Liver (tissue), 9 donors: ENCODE measurements around the gene SHH. TPM values are rescaled to one million over a fixed set of nuclear protein-coding genes. Genes with fewer than 3 reads are reported as not detected.

Experiments
- DNase-seq: peaks from one replicate; pipeline ENCODE4 v3.0.0-alpha.2; 2017; ENCODE audit warnings: low spot score
- H3K27ac ChIP-seq, 2 donors: one replicate each; pipeline ENCODE4 v1.7.0; 2013; ENCODE audit warnings: inconsistent platforms in 2 of 2, low read length in 2 of 2, control low read depth in 1 of 2, low read depth in 1 of 2, mild to moderate bottlenecking in 1 of 2
- H3K27me3 ChIP-seq, 4 donors: one replicate each; pipeline versions ENCODE4 v1.6.1 to v1.7.0; 2013; ENCODE audit warnings: low read length in 3 of 4, inconsistent platforms in 1 of 4, mild to moderate bottlenecking in 1 of 4, moderate library complexity in 1 of 4; ENCODE audit not compliant: control insufficient read depth in 4 of 4, insufficient read depth in 4 of 4
- H3K36me3 ChIP-seq, 4 donors: one replicate each; pipeline versions ENCODE4 v1.6.1 to v1.7.0; 2013; ENCODE audit warnings: low read length in 3 of 4, mild to moderate bottlenecking in 3 of 4, low read depth in 1 of 4, moderate library complexity in 1 of 4; ENCODE audit not compliant: control insufficient read depth in 4 of 4, insufficient read depth in 3 of 4
- H3K4me1 ChIP-seq, 4 donors: one replicate each; pipeline versions ENCODE4 v1.6.1 to v1.7.0; 2013; ENCODE audit warnings: low read length in 3 of 4, mild to moderate bottlenecking in 3 of 4, moderate library complexity in 1 of 4; ENCODE audit not compliant: control insufficient read depth in 4 of 4, insufficient read depth in 4 of 4
- H3K4me3 ChIP-seq, 3 donors: one replicate each; pipeline versions ENCODE4 v1.6.1 to v1.7.0; 2013; ENCODE audit warnings: low read length in 3 of 3, control low read depth in 1 of 3, low read depth in 1 of 3, mild to moderate bottlenecking in 1 of 3
- H3K9ac ChIP-seq, 2 donors: one replicate each; pipeline ENCODE4 v1.7.0; 2013; ENCODE audit warnings: low read length in 2 of 2, mild to moderate bottlenecking in 2 of 2, moderate library complexity in 2 of 2, control low read depth in 1 of 2, low read depth in 1 of 2
- H3K9me3 ChIP-seq, 4 donors: one replicate each; pipeline versions ENCODE4 v1.6.1 to v1.7.0; 2013; ENCODE audit warnings: low read length in 3 of 4; ENCODE audit not compliant: control insufficient read depth in 4 of 4
- CTCF ChIP-seq: fragments of 150-350 bp; IDR thresholded peaks from 2 replicates; pipeline ENCODE4 v1.5.1; 2017; ENCODE audit warnings: improper control_type of control experiment, low read depth, low read length; ENCODE audit not compliant: missing input control
- EGR1 ChIP-seq, 2 donors: IDR thresholded peaks; 2 replicates each; pipeline ENCODE4 v1.6.1; 2016 to 2018; ENCODE audit warnings: antibody characterized with exemption in 2 of 2, low read depth in 2 of 2
- HNF4G ChIP-seq: IDR thresholded peaks from 2 replicates; pipeline ENCODE4 v1.6.1; 2016; ENCODE audit warnings: antibody characterized with exemption
- JUND ChIP-seq, 2 donors: IDR thresholded peaks; 2 replicates each; pipeline ENCODE4 v1.6.1; 2016; ENCODE audit warnings: antibody characterized with exemption in 2 of 2
- MAX ChIP-seq: IDR thresholded peaks from 2 replicates; pipeline ENCODE4 v1.6.1; 2016; ENCODE audit warnings: antibody characterized with exemption
- REST ChIP-seq: IDR thresholded peaks from 2 replicates; pipeline ENCODE4 v1.6.1; 2016; ENCODE audit warnings: antibody characterized with exemption, mild to moderate bottlenecking
- RXRA ChIP-seq, 2 donors: IDR thresholded peaks; 2 replicates each; pipeline ENCODE4 v1.6.1; 2017 to 2018; ENCODE audit warnings: antibody characterized with exemption in 2 of 2, mild to moderate bottlenecking in 1 of 2
- TAF1 ChIP-seq: conservative IDR thresholded peaks from 2 replicates; pipeline ENCODE4 v1.6.1; 2016; ENCODE audit warnings: antibody characterized with exemption, mild to moderate bottlenecking
- YY1 ChIP-seq: IDR thresholded peaks from 2 replicates; pipeline ENCODE4 v1.6.1; 2016; ENCODE audit warnings: antibody characterized with exemption, mild to moderate bottlenecking
- WGBS: extraction: QIAGEN DNeasy Blood & Tissue Kit; methylation state at CpG from one replicate; pipeline ENCODE4 v1.1.7; 2013; 5-methylcytosine and 5-hydroxymethylcytosine counted together
- polyA plus RNA-seq, 2 donors: library from polyadenylated mRNA; stranded (reverse) in 1 of 2; unstranded in 1 of 2; fragments of 200-250 nt in 1 of 2; fragments of >200 nt in 1 of 2; fragmentation: Nextera tagmentation in 1 of 2; extraction: Ambion mirVana in 1 of 2; gene quantifications; one replicate each; pipeline versions ENCODE4 v1.2.1 to v1.2.3, GENCODE V29; 2013 to 2015
- total RNA-seq, 2 donors: library from RNA; depleted of rRNA; stranded (reverse); fragments of >200 nt; gene quantifications; one replicate each; pipeline ENCODE4 v1.2.3, GENCODE V29; 2014
- donor health status: healthy.
- donor health status: healthy.
- donor health status: healthy.
- donor health status: healthy.
- donor health status: healthy.

Gene SHH
- total and polyA plus RNA-seq, 4 donors = 3.9 to 10.0 (median 5.2) TPM

- TF ChIP-seq CTCF (no peak), MAX (no peak)
These were observed 45.0 kb downstream of the SHH start (continued) for GRCh38 chr7:155766966-155767916.

GRCh38 chr7:155766386-155766785 lies 45.9 kb downstream of the SHH start:
- Histone ChIP-seq H3K27ac (no peak overlapping the region), H3K9me3 (no peaks in the 10 kb centered on the region), H3K9ac (no peak overlapping the region), H3K36me3 (peaks cover 20 to 60% (median 50%) of the 10 kb centered on the region in 4 donors), H3K4me1 (no peaks in the 10 kb centered on the region), H3K4me3 (no peak overlapping the region), H3K27me3 (no peaks in the 10 kb centered on the region)
- WGBS = 89% methylated on average over 12 of the region's 12 CpGs
- no peak for DNase-seq
- TF ChIP-seq YY1 (no peak), TAF1 (no peak), JUND (IDR thresholded peaks at IDR 0.05) (no peak), HNF4G (no peak)

- Histone ChIP-seq H3K4me1 (no peaks in the 10 kb centered on the region), H3K9ac (no peak overlapping the region), H3K27ac (no peak overlapping the region), H3K9me3 (no peaks in the 10 kb centered on the region), H3K4me3 (no peak overlapping the region), H3K27me3 (no peaks in the 10 kb centered on the region), H3K36me3 (peaks cover 19 to 53% (median 45%) of the 10 kb centered on the region in 4 donors)
- 82% methylated on average over 8 of the region's 8 CpGs for WGBS
- DNase-seq = no peak
- no peak for TF ChIP-seq EGR1 (IDR thresholded peaks at IDR 0.05; ENCODE audit: low read depth in 2 of 2)
- no peak for TF ChIP-seq RXRA (IDR thresholded peaks at IDR 0.05)
- TF ChIP-seq JUND (IDR thresholded peaks at IDR 0.05) = no peak
- no peak for TF ChIP-seq YY1
- no peak for TF ChIP-seq MAX
- no peak for TF ChIP-seq REST
These were observed 46.8 kb downstream of the SHH start for GRCh38 chr7:155765458-155765857.
